Measurements from ENCODE around the gene GSS.

GSS gene

DNA sequence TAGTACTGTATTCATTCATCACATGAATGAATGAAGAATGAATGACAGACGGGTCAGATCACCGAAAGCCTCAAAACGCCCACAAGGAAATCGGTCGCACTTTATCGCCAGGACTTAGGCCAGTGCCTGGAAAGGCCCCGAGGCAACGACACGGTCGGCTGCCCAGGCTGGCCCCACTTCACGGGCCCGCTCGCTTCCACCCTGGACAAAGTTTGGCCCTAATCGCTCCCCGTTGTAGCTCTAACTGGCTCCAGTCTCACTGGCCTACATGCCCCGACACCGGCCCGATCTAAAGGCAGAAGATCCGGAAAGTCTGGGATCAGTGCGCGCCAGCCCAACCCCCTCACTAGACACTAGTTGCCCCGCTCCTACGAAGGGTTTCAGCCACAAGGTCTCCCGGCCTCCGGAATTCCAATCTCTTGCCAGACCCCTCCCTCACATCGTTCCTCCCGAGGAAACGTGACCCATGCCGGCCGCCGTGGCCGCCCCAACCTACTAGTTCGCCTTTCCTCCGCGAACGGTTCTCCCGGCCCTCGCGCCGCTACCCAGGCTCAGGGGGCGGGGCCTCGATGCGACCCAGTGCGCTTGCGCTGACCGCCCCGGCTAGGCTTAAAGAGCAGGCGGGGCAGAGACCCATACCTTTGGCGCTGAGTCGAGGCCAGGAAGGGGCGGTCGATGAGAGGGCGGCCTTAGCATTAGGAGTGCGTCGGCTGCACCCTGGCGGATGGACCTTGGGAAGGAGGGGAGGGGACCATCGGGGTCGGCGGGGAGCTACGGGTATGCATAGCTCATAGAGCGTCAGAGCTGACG, at the start of gene GSS, which contains the start of gene MYH7B:
Gene GSS, minus strand, starts transcription at position 576 of the 810 bp plus-strand sequence. CDS start 3,954 bp downstream, outside the sequence.
Gene MYH7B, plus strand, starts transcription at position 638 of the 810 bp plus-strand sequence. CDS start 22,138 bp downstream, outside the sequence.
- DNase-seq (ENCODE audit: low read depth in 4 of 4, low spot score in 1 of 4) = peak; percentile 97 to 98 (median 97)

GRCh38 chr20:35004749-35005462, 49.3 kb upstream of the GSS start:
- DNase-seq (ENCODE audit: low read depth in 4 of 4, low spot score in 1 of 4) = no peak

GRCh38 chr20:35004051-35004725, 48.6 kb upstream of the GSS start:
- no peak for DNase-seq (ENCODE audit: low read depth in 4 of 4, low spot score in 1 of 4)

GRCh38 chr20:35003211-35004031, 47.8 kb upstream of the GSS start:
- DNase-seq (ENCODE audit: low read depth in 4 of 4, low spot score in 1 of 4) = no peak

DNA sequence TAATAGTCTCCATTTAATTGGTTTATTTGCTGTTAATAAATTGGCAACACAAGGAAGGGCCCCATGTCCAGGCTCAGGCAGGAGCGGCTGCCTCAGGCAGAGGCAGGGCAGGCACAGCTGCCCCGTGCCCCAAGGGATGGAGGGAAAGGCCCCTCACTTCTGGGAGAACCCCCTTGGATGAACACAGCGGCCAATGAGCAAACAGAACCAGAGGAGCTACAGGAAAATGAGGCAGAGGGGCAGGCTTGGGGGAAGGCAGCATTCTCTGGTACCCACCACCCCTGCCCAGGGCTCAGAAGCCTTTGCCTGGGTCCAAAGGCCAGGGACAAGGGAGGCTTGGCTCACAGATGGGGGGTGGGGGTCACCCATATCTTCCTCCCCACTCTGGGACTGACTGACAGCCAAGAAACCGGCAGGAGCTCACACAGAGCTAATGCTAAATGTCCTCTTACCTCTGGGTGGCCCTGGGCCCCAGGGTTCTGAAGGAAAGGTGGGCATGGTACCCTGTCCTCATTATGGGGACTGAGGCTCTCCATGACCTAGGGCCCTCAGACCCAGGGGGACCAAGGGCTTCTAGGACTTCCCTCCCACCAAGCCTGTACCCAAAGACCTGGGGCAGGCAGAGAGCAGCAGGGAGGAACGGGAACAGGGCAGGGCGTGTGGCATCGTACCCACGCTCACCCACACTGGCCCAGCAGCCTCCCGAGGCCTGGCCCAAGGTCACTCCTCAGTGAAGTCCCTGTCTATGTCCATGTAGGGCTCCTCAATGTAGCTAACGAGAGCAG, 47.0 kb upstream of the GSS start:
- DNase-seq (ENCODE audit: low read depth in 4 of 4, low spot score in 1 of 4) = no peak

DNA sequence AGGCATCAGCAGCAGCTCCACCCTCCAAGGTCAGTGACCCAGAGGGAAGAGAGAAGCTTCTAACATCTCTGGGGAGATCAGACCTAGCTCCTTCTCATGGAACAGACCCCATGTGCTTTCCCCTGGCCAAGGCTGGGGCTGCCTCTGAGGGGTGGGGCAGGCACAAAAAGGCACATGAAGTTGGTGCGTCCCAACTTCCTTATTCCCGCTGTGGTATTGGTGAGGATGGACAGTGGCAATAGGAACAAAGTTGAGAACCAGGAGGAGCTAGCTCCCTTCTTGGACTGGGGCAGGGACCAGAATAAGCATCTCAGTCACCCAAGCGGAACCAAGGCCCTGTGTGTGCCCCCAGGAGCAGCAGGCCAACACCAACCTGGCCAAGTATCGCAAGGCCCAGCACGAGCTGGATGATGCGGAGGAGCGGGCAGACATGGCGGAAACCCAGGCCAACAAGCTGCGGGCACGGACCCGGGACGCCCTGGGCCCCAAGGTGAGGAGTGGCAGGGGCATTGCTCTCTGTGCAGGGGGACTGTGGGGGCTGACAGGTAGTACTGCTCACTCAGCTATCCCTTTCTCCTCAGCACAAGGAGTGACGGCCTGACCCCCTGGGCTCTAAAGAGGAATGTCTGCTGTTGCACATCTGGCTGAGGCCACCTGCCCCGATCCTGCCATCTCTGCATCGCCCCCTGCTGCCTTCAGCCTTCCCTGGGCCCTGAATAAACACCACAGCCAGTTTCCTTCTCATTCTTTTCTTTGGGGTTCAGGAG, 46.2 kb upstream of the GSS start:
- DNase-seq (ENCODE audit: low read depth in 4 of 4, low spot score in 1 of 4) = no peak

DNA sequence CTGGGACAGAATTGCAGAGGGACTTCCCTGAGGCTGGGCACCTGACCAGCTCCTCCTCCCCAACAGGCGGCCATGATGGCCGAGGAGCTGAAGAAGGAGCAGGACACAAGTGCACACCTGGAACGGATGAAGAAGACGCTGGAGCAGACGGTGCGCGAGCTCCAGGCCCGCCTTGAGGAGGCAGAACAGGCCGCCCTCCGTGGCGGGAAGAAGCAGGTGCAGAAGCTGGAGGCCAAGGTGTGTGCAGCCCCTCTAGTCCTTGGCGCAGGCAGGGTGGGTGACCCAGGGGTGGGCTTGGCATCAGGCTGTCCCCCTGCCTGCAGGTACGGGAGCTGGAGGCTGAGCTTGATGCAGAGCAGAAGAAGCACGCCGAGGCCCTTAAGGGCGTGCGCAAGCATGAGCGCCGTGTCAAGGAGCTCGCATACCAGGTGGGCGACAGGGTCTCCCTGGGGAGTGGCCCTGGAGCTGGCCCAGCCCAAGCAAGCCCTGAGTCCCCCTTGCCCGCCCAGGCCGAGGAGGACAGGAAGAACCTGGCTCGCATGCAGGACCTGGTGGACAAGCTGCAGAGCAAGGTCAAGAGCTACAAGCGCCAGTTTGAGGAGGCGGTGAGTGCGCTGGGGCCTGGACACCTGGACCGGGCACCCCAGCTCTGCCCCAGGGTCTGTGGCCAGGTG, 45.5 kb upstream of the GSS start:
- no peak for DNase-seq (ENCODE audit: low read depth in 4 of 4, low spot score in 1 of 4)

DNA sequence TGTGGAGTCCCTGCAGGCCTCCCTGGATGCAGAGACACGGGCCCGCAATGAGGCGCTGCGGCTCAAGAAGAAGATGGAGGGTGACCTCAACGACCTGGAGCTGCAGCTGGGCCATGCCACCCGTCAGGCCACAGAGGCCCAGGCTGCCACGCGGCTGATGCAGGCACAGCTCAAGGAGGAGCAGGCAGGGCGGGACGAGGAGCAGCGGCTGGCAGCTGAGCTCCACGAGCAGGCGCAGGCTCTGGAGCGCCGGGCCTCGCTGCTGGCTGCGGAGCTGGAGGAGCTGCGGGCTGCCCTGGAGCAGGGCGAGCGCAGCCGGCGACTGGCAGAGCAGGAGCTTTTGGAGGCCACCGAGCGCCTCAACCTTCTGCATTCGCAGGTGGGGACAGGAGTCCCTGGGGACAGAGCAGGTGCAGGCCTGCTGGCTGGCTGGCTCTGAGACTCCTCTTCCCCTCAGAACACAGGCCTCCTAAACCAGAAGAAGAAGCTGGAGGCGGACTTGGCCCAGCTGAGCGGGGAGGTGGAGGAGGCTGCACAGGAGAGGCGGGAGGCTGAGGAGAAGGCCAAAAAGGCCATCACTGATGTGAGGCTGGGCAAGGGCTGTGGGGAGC, 44.8 kb upstream of the GSS start:
- no peak for DNase-seq (ENCODE audit: low read depth in 4 of 4, low spot score in 1 of 4)

DNA sequence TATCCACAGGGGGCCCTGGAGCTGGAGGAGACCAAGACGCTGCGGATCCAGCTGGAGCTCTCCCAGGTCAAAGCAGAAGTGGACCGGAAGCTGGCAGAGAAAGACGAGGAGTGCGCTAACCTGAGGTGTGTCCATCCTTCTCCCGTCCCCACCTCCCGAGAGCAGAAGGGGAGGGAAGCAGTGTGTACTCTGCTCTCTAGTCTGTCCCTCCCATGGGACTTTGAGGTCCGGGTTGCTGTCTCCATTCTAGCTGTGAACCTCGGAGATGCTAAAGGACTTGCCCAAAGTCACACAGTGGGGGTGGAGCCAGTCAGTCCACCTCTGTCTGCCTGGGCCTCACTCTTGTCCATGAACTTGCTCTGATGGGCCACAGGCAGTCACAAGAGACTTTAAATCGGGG, 44.2 kb upstream of the GSS start:
- no peak for DNase-seq (ENCODE audit: low read depth in 4 of 4, low spot score in 1 of 4)

GRCh38 chr20:34999021-34999451, 43.4 kb upstream of the GSS start:
- no peak for DNase-seq (ENCODE audit: low read depth in 4 of 4, low spot score in 1 of 4)

- no peak for DNase-seq (ENCODE audit: low read depth in 4 of 4, low spot score in 1 of 4)
Measured at GRCh38 chr20:34998331-34998950, 42.8 kb upstream of the GSS start.

DNA sequence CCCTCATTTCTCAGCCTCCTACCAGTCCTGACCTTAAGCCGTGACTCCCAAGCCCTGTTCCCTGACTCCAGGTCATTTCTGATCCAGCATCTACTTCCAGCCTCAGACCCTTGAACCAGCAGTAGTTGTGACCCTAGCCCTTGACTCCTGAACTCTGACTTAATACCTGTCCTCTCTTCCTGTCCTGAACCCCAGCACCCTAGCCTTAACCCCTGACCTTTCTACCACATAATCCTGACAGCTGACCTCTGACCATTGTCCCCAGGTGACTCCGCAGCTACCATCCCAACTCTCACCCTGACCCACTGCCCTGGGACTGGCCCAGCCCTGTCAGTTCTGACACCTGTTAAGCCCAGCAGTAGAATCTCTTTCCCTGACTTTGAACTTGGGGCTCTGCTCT, 42.2 kb upstream of the GSS start:
- no peak for DNase-seq (ENCODE audit: low read depth in 4 of 4, low spot score in 1 of 4)

DNA sequence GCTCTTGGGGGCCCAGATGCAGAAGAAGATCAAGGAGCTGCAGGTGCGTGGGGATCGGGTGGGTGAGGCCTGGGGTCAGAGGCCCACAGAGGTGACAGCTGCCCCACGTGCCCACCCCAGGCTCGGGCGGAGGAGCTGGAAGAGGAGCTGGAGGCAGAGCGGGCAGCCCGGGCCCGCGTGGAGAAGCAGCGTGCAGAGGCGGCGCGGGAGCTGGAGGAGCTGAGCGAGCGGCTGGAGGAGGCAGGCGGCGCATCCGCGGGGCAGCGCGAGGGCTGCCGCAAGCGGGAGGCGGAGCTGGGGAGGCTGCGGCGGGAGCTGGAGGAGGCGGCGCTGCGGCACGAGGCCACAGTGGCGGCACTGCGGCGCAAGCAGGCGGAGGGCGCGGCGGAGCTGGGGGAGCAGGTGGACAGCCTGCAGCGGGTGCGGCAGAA, 41.5 kb upstream of the GSS start:
- no peak for DNase-seq (ENCODE audit: low read depth in 4 of 4, low spot score in 1 of 4)

GRCh38 chr20:34996243-34997028, 40.8 kb upstream of the GSS start:
- no peak for DNase-seq (ENCODE audit: low read depth in 4 of 4, low spot score in 1 of 4)

GRCh38 chr20:34995696-34996095, 40.1 kb upstream of the GSS start:
- no peak for DNase-seq (ENCODE audit: low read depth in 4 of 4, low spot score in 1 of 4)

DNA sequence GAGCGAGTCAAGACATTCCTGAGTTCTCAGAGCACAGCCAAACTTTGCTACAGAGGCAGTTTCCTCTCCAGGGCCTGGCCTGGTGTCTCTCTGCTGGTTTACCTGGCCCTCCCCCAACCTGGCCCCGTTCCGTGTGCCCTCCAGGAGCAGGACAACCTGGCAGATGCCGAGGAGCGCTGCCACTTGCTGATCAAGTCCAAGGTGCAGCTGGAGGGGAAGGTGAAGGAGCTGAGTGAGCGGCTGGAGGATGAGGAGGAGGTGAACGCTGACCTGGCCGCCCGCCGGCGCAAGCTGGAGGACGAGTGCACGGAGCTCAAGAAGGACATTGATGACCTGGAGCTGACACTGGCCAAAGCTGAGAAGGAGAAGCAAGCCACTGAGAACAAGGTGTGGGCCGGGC, 39.6 kb upstream of the GSS start:
- no peak for DNase-seq (ENCODE audit: low read depth in 4 of 4, low spot score in 1 of 4)

- no peak for DNase-seq (ENCODE audit: low read depth in 4 of 4, low spot score in 1 of 4)
Measured at GRCh38 chr20:34994509-34995131, 39.0 kb upstream of the GSS start.
